HG03139 (cell line): ENCODE data around the gene PLXNA1.

Experiments
- ATAC-seq: cut with Tn5 transposase; IDR thresholded peaks from one replicate; pipeline ENCODE4 v1.9.1; 2021; ENCODE audit not compliant: unreplicated experiment

PLXNA1 gene

GRCh38 chr3:126987129-126987528 is 4.2 kb downstream of the PLXNA1 start:
- no peak for ATAC-seq

GRCh38 chr3:126987596-126987995 is 4.7 kb downstream of the PLXNA1 start:
- no peak for ATAC-seq

DNA sequence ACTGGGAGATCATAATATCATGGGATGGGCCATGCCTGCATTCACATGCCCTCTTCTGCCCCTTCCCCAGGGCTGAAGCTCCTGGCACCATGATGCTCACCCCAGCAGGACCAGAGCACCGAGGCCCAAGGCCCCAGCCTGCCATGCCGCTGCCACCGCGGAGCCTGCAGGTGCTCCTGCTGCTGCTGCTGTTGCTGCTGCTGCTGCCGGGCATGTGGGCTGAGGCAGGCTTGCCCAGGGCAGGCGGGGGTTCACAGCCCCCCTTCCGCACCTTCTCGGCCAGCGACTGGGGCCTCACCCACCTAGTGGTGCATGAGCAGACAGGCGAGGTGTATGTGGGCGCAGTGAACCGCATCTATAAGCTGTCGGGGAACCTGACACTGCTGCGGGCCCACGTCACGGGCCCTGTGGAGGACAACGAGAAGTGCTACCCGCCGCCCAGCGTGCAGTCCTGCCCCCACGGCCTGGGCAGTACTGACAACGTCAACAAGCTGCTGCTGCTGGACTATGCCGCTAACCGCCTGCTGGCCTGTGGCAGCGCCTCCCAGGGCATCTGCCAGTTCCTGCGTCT is 5.6 kb downstream of the PLXNA1 start:
- no peak for ATAC-seq

GRCh38 chr3:126989316-126990023 is 6.6 kb downstream of the PLXNA1 start:
- no peak for ATAC-seq

- no peak for ATAC-seq
Measured at GRCh38 chr3:126990024-126990700, 7.2 kb downstream of the PLXNA1 start.

- ATAC-seq: no peak
Measured at GRCh38 chr3:126990890-126991289, 8.0 kb downstream of the PLXNA1 start.

GRCh38 chr3:126991366-126992200 is 8.7 kb downstream of the PLXNA1 start:
- no peak for ATAC-seq

DNA sequence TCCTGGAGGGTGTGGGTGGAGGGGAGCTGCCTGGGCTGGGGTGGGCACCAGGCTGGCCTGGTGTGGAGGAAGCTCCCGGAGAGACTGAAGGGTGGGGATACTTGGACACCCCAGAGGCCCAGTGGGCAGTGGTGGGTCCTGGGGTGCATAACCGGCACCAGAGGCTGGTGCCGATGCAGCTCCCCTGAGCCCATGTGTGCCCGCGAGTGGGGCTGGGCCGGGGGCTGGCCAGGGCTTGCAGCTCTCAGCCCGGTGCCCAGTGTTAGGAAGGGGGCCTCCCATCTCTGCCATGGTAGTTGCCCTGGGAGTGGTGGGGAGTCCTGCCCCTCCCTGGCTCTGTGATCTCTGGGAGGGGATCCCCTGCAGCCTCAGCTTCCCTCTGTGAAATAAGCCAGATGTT is 9.3 kb downstream of the PLXNA1 start:
- ATAC-seq: no peak

GRCh38 chr3:126992776-126993175 is 9.9 kb downstream of the PLXNA1 start:
- no peak for ATAC-seq

- no peak for ATAC-seq
Measured at GRCh38 chr3:126993436-126993835, 10.5 kb downstream of the PLXNA1 start.

DNA sequence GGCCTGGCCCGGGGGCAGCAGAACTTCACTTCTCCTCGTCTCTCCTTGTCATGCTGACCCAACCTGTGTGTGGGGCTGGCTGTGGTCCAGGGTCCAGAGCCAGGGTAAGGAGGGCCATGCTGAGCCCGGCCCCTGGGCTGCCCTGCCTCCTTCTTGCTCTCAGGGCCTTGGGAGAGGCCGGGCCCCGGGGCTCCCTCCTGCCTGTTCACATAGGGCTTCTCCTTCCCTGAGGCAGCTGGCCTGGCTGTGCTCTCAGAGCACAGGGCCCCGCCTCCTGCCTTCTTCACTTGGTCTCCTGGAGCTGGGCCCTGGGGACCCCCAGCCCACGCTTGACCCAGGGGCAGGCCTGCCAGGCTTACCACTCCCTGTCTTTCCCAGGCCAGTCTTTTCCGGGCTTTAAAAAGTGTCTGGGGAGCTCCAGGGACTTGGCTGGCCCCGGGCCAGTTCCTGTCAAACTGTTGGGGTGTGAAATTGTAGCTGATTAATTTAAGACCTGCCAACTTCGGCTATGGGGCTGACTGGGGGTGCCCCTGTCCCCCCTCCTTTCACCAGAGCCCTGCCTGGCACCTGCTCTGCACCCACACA is 11.8 kb downstream of the PLXNA1 start:
- no peak for ATAC-seq

- no peak for ATAC-seq
Measured at GRCh38 chr3:126995254-126995780, 12.4 kb downstream of the PLXNA1 start.

DNA sequence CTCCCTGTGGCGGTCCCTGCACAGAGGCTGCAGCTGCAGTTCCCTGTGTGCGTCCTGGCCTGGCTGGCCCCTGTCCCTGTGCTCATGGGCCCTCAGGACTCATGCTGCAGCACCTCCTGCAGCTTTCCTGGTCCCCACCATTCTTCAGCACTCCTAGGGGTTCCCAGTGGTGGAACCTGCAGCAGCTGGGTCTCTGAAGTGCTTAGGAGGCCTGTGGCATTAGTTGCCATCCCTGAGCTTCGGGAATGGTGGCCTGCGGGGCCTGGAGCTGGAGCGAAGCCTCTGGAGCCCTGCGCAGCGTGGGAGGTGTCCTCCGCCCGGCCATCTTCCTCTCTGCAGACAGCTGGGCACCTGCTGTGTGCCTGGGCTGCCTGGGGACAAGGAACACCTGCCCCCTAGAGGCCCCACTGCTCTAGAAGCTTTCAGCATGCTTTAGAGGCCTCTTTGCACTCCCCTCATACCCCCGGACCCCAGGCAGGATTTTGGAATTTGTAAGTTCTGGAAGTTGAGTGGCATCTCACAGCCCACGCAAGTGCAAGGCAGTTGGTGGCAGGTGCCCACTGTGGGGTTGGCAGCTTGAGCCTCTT is 13.1 kb downstream of the PLXNA1 start:
- ATAC-seq: no peak

DNA sequence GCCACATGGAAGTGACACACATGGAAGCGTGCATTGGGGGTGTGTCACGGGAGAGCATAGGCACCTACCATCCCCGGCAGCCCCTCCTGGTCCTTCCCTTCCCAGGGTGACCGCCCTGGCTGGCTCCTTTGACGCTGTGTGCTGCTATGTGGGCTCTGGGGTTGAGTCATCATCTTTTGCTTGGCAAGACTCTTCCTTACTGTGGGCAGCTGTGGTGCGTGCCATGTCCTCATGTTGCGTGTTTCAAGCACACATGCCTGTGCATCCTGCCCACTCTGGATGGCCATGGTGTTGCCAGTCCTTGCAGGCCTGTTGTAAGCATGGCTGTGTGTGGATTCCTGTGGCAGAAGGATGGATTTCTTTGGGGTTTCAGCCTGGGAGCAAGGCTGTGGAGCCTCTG is 14.0 kb downstream of the PLXNA1 start:
- ATAC-seq: no peak

DNA sequence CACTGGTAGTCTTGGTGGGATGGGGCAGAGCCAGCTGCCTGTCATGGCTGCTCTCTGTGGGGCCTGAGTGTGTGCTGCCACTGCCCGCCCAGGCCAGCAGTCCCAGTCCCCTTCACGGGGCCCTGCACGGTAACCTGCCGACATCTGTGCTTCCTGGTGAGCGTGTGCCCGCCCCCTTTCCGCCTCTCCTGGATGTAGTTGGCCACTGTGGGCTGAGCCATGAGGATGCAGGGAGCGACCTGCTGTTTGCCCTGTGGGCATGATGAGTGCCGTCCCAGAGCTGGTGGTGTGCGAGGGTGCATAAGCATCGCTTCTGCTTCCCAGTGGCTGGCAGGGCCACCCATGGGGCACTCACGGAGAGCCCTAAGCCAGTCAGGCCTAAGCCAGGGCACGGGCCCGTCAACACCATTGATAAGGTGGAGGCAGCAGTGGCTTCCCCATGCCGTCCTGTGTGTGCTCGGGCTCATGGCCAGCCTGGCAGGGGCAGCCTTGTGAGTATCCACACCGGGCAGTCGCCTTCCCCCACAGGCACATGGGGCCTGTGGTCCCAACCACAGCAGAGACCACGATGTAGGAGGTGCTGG is 14.6 kb downstream of the PLXNA1 start:
- ATAC-seq: no peak

GRCh38 chr3:126998320-126998719 is 15.4 kb downstream of the PLXNA1 start:
- no peak for ATAC-seq

- no peak for ATAC-seq
Measured at GRCh38 chr3:126998728-126999127, 15.8 kb downstream of the PLXNA1 start.

- no peak for ATAC-seq
Measured at GRCh38 chr3:126999383-126999782, 16.5 kb downstream of the PLXNA1 start.

DNA sequence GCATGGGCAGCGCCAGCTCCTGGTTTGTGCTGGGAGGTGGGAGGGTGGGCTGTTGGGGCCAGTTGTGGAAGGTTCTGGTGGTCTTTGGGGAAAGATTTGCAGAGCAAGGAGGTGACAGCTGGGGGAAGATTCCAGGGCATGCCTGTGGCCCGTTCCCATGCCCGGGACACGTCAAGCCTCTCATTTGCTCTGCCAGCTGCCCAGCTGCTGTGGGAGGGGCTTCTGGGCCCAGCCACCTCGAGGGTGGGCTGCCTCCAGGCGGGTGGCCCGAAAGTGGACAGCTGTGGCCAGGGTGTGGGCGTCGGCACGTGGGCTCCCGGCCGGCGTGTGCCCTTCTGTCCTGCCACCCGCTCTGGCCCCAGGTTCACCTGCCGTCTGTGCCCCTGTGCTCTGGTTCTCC is 17.2 kb downstream of the PLXNA1 start:
- ATAC-seq: no peak

GRCh38 chr3:127000761-127001160 is 17.8 kb downstream of the PLXNA1 start:
- ATAC-seq: no peak
